Neutrophil (primary cell): ENCODE data around the gene CYP27B1.

Source experiments
- H3K27ac ChIP-seq: fragments of 200-600 bp; sonication (generic); 2 replicates; pipeline ENCODE4 v1.5.1; 2016; ENCODE audit warnings: mild to moderate bottlenecking, moderate library complexity
- H3K27me3 ChIP-seq: fragments of 200-600 bp; sonication (generic); 2 replicates; pipeline ENCODE4 v1.6.0; 2016; ENCODE audit warnings: mild to moderate bottlenecking
- H3K36me3 ChIP-seq: fragments of 200-600 bp; sonication (generic); 2 replicates; pipeline ENCODE4 v1.5.1; 2017
- H3K4me1 ChIP-seq, 2 experiments: fragments of 200-600 bp in 1 of 2; sonication (generic) in 1 of 2; 1 replicate in 1 of 2; 2 replicates in 1 of 2; pipeline versions ENCODE4 v1.5.1 to v1.6.1; 2013 to 2016; ENCODE audit warnings: low read depth in 1 of 2, low read length in 1 of 2, mild to moderate bottlenecking in 1 of 2, moderate library complexity in 1 of 2; ENCODE audit not compliant: control insufficient read depth in 1 of 2, insufficient read depth in 1 of 2
- H3K4me3 ChIP-seq, 2 experiments: fragments of 200-600 bp in 1 of 2; sonication (generic) in 1 of 2; 1 replicate in 1 of 2; 2 replicates in 1 of 2; pipeline ENCODE4 v1.5.1; 2013 to 2016; ENCODE audit warnings: low read depth in 1 of 2, low read length in 1 of 2, mild to moderate bottlenecking in 1 of 2, moderate library complexity in 1 of 2
- H3K9me3 ChIP-seq: fragments of 200-600 bp; sonication (generic); 2 replicates; pipeline ENCODE4 v1.5.1; 2016
- TF ChIP-seq, protein P1 (sequence below): fragments of 200-600 bp; sonication (generic); IDR thresholded peaks from 2 replicates; pipeline ENCODE4 v1.5.1; 2016; ENCODE audit warnings: antibody characterized with exemption

CYP27B1 gene, protein sequence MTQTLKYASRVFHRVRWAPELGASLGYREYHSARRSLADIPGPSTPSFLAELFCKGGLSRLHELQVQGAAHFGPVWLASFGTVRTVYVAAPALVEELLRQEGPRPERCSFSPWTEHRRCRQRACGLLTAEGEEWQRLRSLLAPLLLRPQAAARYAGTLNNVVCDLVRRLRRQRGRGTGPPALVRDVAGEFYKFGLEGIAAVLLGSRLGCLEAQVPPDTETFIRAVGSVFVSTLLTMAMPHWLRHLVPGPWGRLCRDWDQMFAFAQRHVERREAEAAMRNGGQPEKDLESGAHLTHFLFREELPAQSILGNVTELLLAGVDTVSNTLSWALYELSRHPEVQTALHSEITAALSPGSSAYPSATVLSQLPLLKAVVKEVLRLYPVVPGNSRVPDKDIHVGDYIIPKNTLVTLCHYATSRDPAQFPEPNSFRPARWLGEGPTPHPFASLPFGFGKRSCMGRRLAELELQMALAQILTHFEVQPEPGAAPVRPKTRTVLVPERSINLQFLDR

DNA sequence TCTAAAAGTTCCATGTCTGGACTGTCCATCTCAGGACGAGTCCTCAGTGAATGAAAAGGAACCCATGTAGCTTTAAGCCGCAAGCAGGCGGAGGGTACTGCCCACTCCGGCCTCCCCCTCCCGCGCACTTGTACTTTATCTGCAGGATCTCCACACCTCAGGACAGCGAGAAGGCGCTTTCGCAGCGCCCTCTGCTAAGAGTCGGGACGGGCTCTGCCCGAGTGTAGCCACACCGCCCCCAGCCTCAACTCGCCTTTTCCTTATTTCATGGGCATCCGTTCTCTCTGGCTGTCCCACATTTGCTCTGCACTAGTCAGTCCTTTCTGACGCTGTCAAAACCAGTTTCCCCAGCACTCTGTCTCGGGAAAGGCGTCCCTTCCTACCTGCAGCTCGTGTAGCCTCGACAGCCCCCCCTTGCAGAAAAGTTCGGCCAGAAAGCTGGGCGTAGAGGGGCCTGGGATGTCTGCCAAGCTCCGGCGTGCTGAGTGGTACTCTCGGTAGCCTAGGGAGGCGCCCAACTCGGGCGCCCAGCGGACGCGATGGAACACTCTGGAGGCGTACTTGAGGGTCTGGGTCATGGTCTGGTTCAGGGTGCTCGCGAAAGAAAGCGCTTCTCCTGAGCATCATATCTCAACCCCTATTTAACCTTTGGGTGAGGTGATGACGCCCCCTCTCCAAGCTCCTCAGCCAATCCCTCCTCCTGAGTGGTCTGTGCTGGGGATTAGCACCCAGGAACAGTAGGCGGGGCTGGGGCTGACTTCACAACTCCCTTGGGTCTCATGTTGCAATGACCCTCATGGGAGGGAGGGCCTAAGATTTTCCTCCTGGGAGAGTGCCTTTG is at the start of gene CYP27B1:
TSS of gene CYP27B1 (minus strand) at position 615 of the 841 bp plus-strand sequence. CDS start at position 578, 37 bp downstream.
- no peaks in the 10 kb centered on the region for H3K9me3 ChIP-seq
- TF ChIP-seq, protein P1, sequence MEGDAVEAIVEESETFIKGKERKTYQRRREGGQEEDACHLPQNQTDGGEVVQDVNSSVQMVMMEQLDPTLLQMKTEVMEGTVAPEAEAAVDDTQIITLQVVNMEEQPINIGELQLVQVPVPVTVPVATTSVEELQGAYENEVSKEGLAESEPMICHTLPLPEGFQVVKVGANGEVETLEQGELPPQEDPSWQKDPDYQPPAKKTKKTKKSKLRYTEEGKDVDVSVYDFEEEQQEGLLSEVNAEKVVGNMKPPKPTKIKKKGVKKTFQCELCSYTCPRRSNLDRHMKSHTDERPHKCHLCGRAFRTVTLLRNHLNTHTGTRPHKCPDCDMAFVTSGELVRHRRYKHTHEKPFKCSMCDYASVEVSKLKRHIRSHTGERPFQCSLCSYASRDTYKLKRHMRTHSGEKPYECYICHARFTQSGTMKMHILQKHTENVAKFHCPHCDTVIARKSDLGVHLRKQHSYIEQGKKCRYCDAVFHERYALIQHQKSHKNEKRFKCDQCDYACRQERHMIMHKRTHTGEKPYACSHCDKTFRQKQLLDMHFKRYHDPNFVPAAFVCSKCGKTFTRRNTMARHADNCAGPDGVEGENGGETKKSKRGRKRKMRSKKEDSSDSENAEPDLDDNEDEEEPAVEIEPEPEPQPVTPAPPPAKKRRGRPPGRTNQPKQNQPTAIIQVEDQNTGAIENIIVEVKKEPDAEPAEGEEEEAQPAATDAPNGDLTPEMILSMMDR, result no peak
- peak within 1 kb of the TSS in 1 of 2 experiments; percentile 47 for H3K4me3 ChIP-seq
- peaks cover 32% of the 10 kb centered on the region in 2 experiments for H3K4me1 ChIP-seq
- no peaks in the 10 kb centered on the region for H3K36me3 ChIP-seq
- peaks cover 71% of the 10 kb centered on the region for H3K27me3 ChIP-seq
- no peak within 1 kb of the TSS for H3K27ac ChIP-seq

DNA sequence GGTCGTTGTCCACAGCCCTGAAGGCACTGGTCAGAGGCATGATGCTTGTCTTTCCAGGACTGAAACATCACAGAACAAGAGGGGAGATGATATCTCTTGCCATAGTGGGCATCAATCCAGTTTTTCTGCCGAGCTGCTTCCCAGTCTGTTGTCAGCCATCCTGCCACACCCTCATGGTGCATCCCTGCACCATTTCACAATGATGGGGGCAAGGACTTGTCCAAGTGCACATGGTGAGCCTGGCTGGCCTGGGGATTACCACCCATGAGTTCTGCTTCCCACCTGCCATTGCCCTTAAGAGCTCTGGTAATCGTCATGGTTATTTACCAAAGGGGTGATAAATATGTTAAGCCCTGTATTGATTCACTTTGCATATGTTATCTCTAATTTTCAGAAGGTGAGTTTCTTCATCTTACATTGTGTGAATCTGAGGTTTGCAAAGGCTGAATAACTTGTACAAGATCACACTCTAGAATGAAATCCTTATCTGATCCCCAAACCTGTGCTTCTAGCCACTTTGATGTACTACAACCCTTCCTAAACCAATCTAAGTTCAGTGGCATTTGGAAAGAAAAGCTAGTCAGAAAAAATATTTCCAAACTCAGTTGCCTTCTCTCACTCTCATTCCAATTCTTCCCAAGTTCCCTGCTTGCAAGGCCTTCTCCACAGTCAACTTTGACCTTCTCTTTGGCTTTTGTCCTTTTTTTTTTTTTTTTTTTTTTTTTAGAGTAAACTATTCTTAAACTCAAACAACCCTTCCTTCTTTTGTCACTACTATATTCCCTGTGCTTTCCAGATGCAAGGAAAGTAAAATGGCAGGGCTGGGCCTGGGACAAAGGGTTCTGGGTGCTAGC is 49.4 kb upstream of the CYP27B1 start:
- Histone ChIP-seq H3K27ac (peak overlapping the region; percentile 39), H3K9me3 (no peaks in the 10 kb centered on the region), H3K27me3 (no peaks in the 10 kb centered on the region), H3K36me3 (peaks cover 40% of the 10 kb centered on the region), H3K4me1 (peaks cover 11 to 15% of the 10 kb centered on the region in 2 experiments), H3K4me3 (no peak overlapping the region)
- TF ChIP-seq, protein P1, result no peak

DNA sequence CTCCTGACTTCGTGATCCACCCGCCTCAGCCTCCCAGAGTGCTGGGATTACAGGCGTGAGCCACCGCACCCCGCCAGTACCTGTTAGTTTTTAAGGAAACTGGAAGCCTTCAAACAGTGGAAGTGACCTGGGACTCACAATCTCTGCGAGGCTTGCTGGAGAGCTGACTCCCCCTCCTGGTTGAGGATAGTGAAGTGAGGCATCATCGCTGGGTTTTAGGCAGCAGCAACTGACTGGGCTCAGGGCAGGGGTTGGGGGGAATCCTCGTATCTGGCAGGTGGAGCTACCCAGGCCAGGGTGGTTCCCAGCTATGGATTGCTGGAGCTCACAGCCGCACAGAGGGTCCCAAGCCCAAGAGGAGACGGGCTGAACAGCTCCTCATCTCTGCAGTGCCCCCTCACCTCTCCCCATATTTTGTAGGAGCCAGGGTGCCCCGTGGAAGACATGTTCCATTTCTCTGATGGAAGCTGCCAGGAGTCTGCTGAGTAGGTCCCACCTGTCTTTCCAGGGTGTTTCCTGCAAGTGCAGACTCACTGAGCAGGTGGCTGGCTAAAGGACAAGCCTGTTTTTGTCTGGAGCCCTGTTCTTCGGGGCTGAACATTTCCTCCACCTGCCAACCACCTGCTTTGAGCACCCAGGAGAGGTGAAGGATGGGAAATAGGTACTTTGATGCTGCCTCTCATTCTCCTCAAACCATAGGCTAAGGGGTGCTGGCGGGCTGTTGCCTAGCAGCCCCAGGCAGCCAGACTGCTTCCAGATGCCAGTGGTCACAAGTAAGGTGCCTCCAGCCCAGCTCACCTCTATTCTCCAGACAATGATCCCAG is 48.5 kb upstream of the CYP27B1 start:
- Histone ChIP-seq H3K36me3 (peaks cover 39% of the 10 kb centered on the region), H3K27me3 (no peaks in the 10 kb centered on the region), H3K4me3 (no peak overlapping the region), H3K4me1 (peaks cover 11 to 15% of the 10 kb centered on the region in 2 experiments), H3K9me3 (no peaks in the 10 kb centered on the region), H3K27ac (no peak overlapping the region)
- TF ChIP-seq, protein P1, result no peak

DNA sequence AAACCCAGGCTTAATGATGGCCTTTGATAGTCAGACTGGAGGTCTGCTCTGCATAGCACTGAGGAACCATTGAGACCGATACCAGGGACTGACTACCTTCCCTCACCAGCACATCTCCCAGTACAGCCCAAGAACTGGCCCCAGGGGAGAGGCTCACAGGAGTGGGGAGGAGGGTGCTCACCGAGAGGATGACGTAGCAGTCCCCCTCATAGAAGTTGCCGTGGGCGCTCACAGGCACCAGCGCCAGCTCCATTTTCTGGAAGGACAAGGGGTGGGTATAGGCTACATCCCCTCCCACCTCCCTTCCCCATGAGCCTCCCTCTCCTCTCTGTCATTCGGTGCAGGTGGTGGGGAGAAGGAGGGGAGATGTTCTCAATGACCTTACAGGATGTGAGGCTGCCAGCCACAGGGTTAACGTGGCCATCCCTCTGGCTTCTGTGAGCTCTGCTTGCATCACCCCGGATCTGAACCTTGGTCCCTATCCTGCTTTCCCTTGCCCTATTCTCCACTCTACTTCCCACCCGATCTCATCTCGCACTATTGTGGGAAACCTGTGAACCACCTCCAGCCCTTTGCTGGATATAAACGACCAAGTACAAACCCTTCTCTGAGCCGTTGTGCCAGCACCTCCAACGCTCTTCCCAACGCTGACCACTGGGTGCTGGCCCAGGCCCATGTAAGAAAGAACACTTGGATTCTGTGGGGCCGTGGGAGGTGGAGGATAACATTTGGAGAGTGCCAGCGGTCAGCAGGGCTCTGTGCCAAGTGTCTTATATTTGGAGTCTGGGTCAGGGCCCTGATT is 47.3 kb upstream of the CYP27B1 start:
- TF ChIP-seq, protein P1, result no peak
- peaks cover 11 to 12% of the 10 kb centered on the region in 2 experiments for H3K4me1 ChIP-seq
- H3K27me3 ChIP-seq, result no peaks in the 10 kb centered on the region
- no peaks in the 10 kb centered on the region for H3K9me3 ChIP-seq
- no peak overlapping the region for H3K27ac ChIP-seq
- no peak overlapping the region for H3K4me3 ChIP-seq
- peaks cover 38% of the 10 kb centered on the region for H3K36me3 ChIP-seq
